HG03159 (cell line): ENCODE data around the gene CPNE1.
"Not testable (repeated sequence)": the region's sequence is repeated elsewhere in the genome, so short reads cannot be mapped to it uniquely, and the experiment has no call there.

Source experiments
- ATAC-seq: cut with Tn5 transposase; IDR thresholded peaks from one replicate; pipeline ENCODE4 v1.9.1; 2021; ENCODE audit warnings: mild to moderate bottlenecking, moderate library complexity; ENCODE audit not compliant: unreplicated experiment

Gene CPNE1

DNA sequence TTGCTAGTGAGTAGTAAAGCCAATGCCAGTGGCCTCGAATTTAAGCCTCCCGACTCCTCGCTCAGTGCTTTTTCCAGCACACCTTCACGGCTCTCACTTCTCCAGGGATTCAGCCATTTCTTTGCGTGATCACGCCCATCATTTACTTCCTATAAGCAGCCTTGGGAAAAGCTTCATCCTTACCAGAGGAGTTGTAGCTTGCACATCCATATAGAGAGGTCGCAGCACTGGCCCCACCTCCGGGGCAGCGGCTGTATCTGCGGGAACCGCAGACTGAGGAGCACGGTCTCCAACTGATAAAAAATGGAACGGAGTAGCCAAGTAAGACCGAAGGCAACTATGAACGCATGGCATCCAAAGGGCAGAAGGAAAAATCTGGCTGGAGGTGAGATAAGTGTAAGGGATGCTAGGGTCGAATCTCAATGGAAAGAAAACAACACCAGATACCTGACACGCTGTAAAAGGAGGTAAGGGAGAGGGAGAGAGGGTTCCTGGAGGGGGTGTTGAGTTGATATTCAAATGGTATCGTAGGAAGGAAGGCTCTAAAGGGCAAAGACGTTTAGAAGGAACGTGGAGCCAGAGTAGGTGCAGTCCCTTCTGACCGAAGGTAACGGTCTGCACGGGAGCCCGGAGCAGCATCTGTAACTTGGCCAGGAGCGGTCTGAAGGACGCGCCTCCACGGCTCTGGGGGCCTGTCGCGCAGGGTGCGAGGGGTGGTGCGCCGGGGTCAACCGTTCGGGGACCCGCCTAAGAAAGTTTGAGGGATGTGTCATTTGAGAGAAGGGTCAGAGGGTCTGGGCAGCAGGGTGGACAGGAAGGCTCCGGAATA is 33.8 kb upstream of the CPNE1 start:
- peak; percentile 12 for ATAC-seq

DNA sequence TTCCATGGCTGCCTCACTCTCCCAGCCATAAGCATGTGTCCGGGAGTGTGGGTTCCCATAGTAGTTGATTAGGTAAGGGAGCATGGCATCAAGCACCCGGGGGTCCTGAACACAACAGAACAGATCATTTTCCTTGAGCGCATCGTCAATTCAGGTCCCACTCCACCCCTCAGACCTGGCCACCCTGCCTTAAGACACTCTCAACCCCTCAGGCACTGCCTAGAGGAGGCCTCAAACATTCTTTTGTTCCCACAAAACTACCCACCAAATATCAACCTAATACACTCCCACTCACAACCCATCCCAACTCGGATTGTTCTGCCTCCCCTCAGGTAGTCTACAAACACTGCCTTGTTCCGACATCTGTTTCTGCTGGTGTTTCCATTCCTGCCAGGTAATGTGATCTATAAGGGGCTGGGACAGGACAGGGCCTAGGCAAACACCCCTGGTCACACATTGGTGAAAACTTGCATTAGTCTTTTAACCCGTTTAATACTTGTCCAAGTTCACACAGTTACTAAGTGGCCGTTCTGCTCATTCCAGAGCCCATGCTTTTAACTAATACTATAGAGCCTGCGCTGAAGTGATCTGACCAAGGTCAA is 33.1 kb upstream of the CPNE1 start:
- no peak for ATAC-seq

DNA sequence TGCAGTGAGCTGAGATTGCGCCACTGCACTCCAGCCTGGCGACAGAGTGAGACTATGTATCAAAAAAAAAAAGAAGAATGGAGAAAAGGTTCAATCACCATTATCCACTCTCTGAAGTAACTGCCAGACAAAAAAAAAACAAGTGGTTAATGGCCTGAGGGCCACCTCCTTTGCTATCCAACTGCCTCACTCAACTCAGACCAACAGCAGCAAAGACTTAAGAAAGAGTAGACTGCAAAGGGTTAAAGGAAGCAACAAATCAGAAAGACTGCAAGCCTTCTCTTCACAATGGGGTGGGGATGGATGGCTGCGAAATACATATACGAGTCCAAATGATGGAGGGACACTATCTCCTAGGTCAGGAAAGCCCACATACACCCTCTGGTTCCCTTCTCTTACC is 31.3 kb upstream of the CPNE1 start:
- no peak for ATAC-seq

DNA sequence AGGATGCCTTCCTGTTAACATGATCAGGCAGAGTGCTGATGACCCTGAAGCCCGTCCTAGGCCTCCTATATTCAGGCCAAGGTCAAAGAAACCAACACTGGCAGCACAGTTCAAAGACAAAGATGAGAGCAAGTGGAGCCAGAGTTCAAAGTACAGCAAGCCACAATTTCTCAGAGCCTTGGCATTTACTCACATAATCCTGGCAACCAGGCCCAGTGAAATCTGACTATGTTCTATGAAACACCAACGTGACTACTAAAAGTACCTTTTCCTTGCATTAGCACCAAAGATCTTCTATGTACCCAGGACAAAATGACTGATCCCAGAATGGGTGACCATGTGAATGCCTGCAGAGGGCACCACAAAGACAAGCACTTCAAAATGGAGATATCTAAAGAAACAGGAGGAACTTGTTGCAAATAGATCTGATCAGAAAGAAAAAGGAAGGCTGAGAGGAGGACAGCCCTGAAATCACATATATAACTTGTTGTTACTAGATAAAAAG is 30.6 kb upstream of the CPNE1 start:
- no peak for ATAC-seq

DNA sequence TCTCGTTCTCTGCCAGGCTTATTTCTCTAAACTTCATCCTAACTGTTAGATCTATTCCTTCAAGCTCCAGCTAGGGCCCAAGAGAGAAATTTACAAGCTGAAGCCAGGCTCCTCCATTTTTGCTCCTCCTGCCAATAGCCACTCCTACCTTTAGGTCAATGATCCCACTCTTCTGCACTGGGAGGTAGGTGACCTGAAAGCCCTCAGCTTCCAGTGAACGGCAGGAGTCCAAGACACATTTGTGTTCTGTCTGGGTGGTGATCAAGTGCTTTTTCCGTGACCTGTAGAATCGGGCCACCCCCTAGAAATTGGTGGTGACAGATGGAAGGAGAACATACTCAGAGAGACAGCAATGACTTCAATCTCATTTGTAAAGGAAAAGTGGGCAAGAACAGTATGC is 25.6 kb upstream of the CPNE1 start:
- no peak for ATAC-seq

DNA sequence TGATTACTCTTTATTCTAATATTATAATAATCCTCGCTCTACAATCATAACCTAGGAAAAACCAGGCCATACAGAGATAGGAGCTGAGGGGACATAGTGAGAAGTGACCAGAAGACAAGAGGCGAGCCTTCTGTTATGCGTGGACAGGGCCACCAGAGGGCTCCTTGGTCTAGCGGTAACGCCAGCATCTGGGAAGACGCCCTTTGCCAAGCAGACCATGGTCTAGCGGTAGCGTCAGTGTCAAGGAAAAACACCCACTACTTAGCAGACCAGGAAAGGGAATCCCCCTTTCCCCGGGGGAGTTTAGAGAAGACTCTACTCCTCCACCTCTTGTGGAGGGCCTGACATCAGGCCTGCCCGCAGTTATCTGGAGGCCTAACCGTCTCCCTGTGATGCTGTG is 22.2 kb upstream of the CPNE1 start:
- not testable (repeated sequence) for ATAC-seq

DNA sequence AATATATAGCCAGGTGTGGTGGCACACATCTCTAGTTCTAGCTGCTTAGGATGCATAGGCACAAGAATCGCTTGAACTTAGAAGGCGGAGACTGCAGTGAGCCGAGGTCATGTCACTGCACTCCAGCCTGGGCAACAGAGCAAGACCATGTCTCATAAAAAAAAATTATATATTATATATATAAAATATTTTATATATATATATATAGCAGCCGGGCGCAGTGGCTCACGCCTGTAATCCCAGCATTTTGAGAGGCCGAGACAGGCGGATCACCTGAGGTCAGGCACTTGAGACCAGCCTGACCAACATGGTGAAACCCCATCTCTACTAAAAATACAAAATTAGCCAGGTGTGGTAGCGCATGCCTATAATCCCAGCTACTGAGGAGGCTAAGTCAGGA is 20.7 kb upstream of the CPNE1 start:
- ATAC-seq = not testable (repeated sequence)

DNA sequence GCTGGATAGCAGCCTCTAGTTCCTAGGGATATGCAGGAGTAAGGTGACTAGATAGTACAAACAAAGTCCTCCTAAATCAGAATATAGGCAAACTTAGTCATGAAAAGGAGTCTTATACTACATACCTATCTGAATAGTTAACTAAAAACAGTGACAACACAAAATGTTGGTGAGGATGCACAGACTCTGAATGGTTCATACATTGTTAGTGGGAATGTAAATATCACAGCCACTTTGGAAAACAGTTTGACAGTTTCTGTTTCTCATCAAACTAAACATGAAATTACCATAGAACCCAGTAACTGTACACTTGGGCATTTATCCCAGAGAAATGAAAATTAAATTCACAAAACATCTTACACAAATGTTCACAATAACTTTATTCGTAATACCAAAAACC is 17.3 kb upstream of the CPNE1 start:
- no peak for ATAC-seq

DNA sequence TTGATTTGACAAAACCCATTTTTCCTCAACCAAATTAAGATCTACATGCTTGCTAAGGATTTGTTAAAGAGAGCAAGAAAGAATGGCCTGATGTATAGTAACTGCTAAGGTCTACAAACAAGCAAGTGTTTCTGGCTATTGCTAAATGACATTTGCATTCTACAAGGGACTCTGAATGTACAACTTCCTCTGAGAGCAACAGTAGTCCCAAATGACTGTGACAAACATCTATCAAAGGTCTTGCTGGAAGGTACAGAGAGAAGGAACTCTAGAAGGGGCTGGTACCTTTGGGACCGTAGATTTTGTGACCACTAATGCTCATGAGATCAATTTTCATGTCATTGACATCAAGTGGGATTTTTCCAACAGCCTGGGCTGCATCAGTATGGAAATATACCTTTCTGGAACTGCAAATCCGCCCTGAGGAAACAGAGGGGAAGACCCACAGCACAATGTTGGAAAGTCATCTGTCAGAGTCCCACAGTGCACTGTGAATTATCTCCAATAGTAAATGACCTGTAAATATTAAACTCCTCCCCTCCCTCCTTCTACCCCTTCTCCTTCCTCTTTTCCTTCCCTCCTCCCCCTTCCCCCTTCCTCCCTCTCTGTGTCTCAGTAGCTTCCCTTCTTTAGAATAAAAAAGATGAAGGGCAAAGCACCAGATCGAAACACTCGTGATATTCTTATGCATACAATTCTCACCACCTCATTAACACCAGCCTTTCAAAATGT is 15.9 kb upstream of the CPNE1 start:
- ATAC-seq = no peak

DNA sequence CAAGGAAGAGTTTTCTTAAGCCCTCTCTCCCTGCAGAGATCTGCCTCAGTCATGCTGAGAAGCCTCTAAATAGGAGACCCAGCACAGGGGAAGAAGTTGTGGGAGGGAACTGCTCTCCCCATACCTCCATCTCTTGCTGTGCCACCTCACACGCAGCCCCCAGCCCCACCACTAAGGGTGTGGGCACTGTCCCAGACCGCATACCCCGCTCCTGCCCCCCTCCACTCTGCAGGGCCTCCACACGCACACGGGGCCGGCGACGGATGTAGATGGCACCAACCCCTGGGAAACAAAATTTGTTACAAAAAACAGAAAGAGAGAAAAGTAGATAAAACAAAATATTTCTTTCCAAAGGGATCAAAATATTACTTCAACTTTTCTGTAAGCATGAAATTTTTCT is 10.2 kb upstream of the CPNE1 start:
- no peak for ATAC-seq

DNA sequence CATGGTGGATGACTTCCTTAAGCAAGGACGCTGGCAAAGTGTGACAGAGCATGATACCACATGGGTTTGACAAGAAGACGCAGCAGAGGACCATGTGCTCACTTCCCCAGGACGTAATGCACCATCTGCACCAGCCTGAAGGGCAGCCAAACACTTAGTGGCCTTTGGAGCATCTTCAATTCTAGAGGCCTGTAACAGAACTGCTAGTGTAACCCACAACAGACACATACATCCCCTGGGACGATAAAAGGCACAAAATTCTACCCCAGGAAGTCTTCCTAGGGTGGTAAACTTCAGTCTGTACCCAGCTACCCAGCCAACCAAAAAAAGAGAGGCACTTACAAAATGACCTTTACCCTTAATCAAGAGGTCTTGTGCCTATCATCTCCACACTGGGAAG is 9.2 kb upstream of the CPNE1 start:
- ATAC-seq = no peak

DNA sequence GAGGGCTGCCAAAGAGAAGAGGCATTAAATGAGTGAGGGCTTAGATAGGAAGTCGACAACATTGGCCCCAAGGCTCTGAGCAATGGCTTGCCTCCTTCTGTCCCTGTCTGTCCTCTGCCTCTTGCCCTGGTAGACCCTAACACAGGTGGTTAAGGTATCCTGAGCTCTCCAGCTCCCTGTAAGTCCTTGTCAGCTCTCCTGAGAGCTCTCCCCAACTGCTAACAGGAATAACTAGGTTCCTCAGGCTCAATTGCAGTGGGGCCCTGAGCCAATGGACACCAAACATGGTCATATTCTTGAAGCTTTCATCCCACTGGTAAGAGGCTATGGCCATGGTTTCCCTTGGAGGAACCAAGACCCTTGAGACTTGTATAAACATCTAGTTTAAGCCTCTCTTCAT is 5.0 kb upstream of the CPNE1 start:
- ATAC-seq = no peak

DNA sequence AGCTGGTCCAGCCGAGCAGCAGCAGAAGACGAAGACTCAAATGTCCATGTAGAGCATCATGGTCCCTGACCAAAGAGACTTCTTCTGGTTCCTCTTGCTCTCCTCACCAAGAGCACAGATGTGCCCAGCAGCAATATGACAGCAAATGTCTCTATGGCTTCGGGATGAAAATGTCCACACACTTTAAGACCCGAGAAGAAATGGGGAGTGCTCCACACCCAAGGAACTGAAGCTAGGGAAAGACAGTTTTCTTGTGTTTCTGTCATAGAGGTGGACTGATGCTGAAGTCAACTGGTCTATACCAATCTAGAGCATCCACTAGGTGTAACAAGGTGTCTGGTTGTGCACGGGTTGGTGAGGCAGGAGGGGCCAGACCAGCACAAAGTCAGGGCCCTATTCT is 4.5 kb upstream of the CPNE1 start:
- no peak for ATAC-seq

DNA sequence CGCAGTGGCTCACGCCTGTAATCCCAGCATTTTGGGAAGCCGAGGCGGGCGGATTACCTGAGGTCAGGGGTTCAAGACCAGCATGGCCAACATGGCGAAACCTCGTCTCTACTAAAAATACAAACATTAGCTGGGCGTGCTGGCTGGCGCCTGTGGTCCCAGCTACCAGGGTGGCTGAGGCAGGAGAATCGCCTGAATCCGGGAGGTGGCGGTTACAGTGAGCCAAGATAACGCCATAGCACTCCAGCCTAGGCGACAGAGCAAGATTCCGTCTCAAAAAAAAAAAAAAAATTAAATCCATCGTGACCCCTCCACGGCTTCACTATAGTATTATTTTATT is 1.2 kb upstream of the CPNE1 start:
- no peak for ATAC-seq

DNA sequence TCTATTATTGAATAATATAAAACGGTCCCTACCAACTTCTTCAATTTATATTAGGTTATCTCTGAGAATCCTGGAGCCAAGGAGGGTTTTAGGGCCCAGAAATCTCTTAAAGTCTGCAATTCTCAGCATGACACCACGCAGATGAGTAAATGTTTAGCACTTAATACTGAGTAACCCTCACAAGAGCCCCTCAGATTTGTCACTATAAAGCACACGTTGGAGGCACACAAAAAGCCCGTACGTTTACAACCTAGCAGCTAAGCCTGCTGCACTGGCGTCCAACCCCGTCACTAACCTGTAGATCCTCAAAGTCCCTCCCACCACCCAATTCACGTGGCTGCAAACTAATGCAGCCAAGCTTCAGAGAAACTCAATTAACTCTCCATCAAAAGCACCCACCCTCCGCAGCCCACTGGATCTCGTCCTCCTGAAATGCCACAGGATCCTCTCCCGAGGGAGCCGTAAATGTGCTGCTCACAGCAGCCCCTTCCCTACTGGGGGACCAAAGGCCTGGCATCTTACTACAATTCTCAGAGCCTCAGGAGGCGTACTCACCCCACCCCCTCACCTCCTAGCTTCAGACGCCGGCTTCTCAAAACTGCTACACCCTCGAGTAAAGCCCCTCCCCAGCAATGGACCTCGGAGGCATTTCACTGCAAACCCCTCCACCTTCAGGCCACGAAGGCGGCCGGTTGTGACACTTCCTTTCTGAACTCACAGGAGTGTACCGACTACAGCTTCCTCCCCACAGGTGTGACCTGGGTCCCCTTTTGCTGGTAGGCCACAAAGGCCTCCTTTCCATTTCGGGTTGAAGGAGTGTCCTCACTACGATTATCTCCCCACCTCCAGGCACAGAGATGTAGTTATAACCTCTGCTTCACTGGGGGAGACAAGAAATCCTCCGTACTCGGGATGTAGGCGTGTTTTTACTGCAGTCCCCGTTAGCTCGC is 909 bp downstream of the CPNE1 start:
- ATAC-seq = peak; percentile 35

DNA sequence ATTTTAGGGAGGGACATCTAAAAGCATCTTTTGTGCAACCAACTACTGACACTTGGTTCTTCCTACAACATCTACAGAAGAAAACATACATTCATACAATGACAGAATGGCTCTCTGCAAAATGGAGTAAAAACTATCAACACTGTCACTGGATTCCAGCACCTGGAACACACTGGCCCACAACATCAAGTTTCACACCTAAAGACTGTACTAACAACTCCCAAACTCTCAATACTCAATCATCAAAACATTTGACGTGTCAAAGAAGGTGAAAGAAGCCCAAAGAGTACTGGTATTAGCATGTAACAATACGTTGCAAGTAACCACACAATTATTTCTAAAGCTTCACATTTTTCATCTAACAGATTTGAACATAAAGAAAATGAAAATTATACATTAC is 2.1 kb downstream of the CPNE1 start:
- no peak for ATAC-seq

DNA sequence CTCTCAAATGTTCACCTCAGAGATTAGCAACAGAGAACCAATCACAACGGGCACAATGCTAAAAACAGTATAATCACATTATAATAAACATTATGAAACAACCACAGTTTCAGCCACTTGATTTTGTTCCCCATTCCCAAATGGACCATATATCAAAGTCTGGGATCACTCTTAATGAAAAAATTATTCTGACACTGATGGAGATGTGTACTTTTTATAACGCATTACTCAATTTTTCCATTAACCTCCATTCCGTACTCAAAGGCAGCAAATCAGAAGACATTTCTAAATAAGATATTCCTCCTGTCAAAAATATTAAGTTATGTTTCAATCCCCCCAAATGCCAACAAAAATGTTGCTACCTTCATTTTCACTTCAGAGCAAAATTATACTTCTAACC is 2.8 kb downstream of the CPNE1 start:
- no peak for ATAC-seq

DNA sequence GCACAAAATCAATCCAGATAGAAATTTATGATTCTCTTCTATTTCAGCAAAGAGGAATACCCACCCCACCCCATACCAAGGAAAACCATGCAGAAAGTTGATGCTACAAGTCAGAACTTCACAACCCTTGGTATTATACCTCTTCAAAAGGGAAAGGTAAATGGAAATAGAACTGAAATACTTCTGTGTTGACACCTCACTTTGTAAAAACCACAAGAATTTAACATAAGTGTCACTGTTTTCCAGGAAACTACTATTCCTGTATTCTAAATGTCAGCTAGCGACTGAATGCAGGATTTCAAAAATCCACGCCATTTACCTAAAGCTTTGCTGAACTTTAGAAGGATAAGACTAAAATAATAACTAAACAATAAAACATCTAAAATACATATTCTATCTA is 3.6 kb downstream of the CPNE1 start:
- no peak for ATAC-seq

DNA sequence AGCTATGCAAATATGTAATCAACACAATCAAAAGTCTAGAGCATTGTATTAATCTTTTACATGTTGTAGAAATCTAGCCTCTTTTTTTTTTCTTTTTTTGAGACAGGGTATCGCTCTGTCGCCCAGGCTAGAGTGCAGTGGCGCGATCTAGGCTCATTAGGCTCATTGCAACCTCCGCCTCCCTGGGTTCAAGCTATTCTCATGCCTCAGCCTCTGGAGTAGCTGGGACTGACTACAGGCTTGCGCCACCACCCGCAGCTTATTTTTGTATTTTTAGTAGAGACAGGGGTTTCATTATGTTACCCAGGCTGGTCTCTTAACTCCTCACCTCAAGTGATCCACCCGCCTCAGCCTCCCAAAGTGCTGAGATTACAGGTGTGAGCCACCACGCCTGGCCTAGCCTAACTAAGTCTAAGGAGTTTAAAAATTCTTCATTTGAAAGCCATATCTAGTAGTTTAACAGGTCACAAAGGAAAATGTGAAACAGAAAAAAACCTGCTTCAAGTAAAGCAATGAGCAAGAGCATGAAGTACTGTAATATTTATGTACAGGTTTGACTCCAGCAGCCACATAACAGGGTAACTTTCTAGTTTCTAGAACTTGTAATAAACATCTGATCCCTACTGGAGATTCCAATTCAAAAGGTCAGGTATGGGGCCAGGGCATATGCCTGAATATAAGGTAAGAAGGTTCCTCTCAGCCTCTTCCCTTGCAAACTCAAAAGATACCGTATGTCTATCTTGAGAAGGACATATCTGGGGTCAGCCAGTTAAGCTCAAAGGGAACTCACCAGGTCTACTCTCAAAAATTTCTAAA is 4.4 kb downstream of the CPNE1 start:
- ATAC-seq = no peak

DNA sequence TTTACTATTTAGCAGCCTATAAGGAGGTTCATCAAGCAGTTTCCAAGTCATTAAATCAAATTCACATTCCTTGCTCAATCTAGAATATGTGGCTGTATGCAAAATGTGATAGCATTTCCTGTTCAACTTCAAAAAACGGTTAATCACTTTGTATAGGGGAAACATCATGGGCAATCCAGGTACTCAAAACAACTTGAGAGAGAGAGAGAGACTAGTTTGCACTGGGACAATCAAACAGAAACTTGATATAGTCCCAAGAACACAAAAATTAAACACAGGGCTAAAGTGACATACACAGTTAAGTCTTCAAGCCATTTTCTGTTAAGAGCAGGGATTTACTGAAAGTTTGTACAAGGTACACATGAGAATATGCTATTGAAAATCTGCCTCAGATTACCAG is 7.4 kb downstream of the CPNE1 start:
- no peak for ATAC-seq
